ENCODE measurements around the gene LIPC.

GRCh38 chr15:58478035-58478434 lies 46.2 kb downstream of the LIPC start:
- no peak for TF ChIP-seq POLR2A (IDR thresholded peaks at IDR 0.05; ENCODE audit: low read length)
- no peak for TF ChIP-seq GATA1 (IDR thresholded peaks at IDR 0.05; ENCODE audit: low read depth, low read length)

All from erythroblast (primary cell).